CD14-positive monocyte (primary cell): ENCODE measurements around the gene AKAP6. TPM values are rescaled to one million over a fixed set of nuclear protein-coding genes. Genes with fewer than 3 reads are reported as not detected.

Experiments
- DNase-seq, 3 donors: peaks; one replicate each; pipeline ENCODE4 v3.0.0-alpha.2; 2011 to 2022
- H2AFZ ChIP-seq: 2 replicates; pipeline ENCODE4 v1.6.0; 2012; ENCODE audit warnings: mild to moderate bottlenecking, low read depth, low read length, inconsistent platforms; ENCODE audit not compliant: insufficient read depth, poor library complexity, severe bottlenecking
- H3K27ac ChIP-seq, 2 donors: 1 replicate in 1 of 2; 2 replicates in 1 of 2; pipeline ENCODE4 v1.5.1; 2012 to 2013; ENCODE audit warnings: low read length in 2 of 2, control low read depth in 1 of 2, inconsistent platforms in 1 of 2, low read depth in 1 of 2, mild to moderate bottlenecking in 1 of 2
- H3K27me3 ChIP-seq, 2 donors: one replicate each; pipeline versions ENCODE4 v1.6.0 to v1.6.1; 2011 to 2013; ENCODE audit warnings: low read length in 2 of 2; ENCODE audit not compliant: control insufficient read depth in 2 of 2, insufficient read depth in 2 of 2
- H3K36me3 ChIP-seq, 2 donors: replicated peaks in 1 of 2; 1 replicate in 1 of 2; 2 replicates in 1 of 2; pipeline versions ENCODE4 v1.5.1 to v1.6.1; 2012 to 2013; ENCODE audit warnings: low read length in 2 of 2, control low read depth in 1 of 2, inconsistent platforms in 1 of 2, mild to moderate bottlenecking in 1 of 2; ENCODE audit not compliant: insufficient read depth in 2 of 2, control insufficient read depth in 1 of 2
- H3K4me1 ChIP-seq, 2 donors: 1 replicate in 1 of 2; 2 replicates in 1 of 2; pipeline versions ENCODE4 v1.5.1 to v1.6.1; 2012 to 2013; ENCODE audit warnings: low read length in 2 of 2, control low read depth in 1 of 2, inconsistent platforms in 1 of 2, mild to moderate bottlenecking in 1 of 2, moderate library complexity in 1 of 2; ENCODE audit not compliant: insufficient read depth in 2 of 2, control insufficient read depth in 1 of 2
- H3K4me2 ChIP-seq: replicated peaks from 2 replicates; pipeline ENCODE3; 2012; ENCODE audit warnings: low read length, moderate library complexity, mild to moderate bottlenecking; ENCODE audit not compliant: poor library complexity, severe bottlenecking; ENCODE audit errors: extremely low read depth
- H3K4me3 ChIP-seq, 3 experiments: fragments of 200-600 bp in 1 of 3; sonication (generic) in 1 of 3; replicated peaks in 1 of 3; 1 replicate in 2 of 3; 2 replicates in 1 of 3; pipeline ENCODE4 v1.5.1; 2011 to 2013; ENCODE audit warnings: low read length in 3 of 3, mild to moderate bottlenecking in 3 of 3, control low read depth in 2 of 3, low read depth in 2 of 3, inconsistent platforms in 1 of 3, moderate library complexity in 1 of 3
- H3K79me2 ChIP-seq: 2 replicates; pipeline ENCODE4 v1.6.0; 2012; ENCODE audit warnings: mild to moderate bottlenecking, control low read depth, inconsistent platforms, low read length, moderate library complexity; ENCODE audit not compliant: insufficient read depth
- H3K9ac ChIP-seq: 2 replicates; pipeline ENCODE4 v1.6.0; 2017; ENCODE audit warnings: low read length, mild to moderate bottlenecking; ENCODE audit not compliant: insufficient read depth, poor library complexity, severe bottlenecking
- H3K9me3 ChIP-seq, 2 donors: replicated peaks in 1 of 2; 1 replicate in 1 of 2; 2 replicates in 1 of 2; pipeline versions ENCODE4 v1.5.1 to v1.6.1; 2012 to 2013; ENCODE audit warnings: low read length in 2 of 2, control low read depth in 1 of 2; ENCODE audit not compliant: control insufficient read depth in 1 of 2, insufficient read depth in 1 of 2
- H4K20me1 ChIP-seq: 2 replicates; pipeline ENCODE4 v1.6.0; 2012; ENCODE audit warnings: mild to moderate bottlenecking, low read length, control low read depth, moderate library complexity; ENCODE audit not compliant: insufficient read depth
- H3K27ac Mint-ChIP-seq, 7 donors: one replicate each; pipeline ENCODE4 v1.8.0; 2020; ENCODE audit warnings: mild to moderate bottlenecking in 7 of 7, mixed read lengths in 7 of 7, moderate library complexity in 6 of 7, inconsistent platforms in 2 of 7
- H3K27me3 Mint-ChIP-seq, 3 donors: one replicate each; pipeline ENCODE4 v1.8.0; 2021 to 2022; ENCODE audit warnings: low read depth in 3 of 3, mild to moderate bottlenecking in 3 of 3, mixed read lengths in 3 of 3, moderate library complexity in 3 of 3, inconsistent platforms in 1 of 3
- H3K36me3 Mint-ChIP-seq, 2 donors: one replicate each; pipeline ENCODE4 v1.8.0; 2020; ENCODE audit warnings: mixed read lengths in 2 of 2, inconsistent platforms in 1 of 2, mild to moderate bottlenecking in 1 of 2
- H3K4me1 Mint-ChIP-seq: one replicate; pipeline ENCODE4 v1.8.0; 2020; ENCODE audit warnings: mild to moderate bottlenecking, mixed read lengths
- H3K4me3 Mint-ChIP-seq, 2 donors: one replicate each; pipeline ENCODE4 v1.8.0; 2020; ENCODE audit warnings: mild to moderate bottlenecking in 2 of 2, mixed read lengths in 2 of 2, moderate library complexity in 1 of 2
- H3K9me3 Mint-ChIP-seq, 7 donors: one replicate each; pipeline ENCODE4 v1.8.0; 2020 to 2022; ENCODE audit warnings: mixed read lengths in 7 of 7, mild to moderate bottlenecking in 6 of 7, moderate library complexity in 6 of 7, inconsistent platforms in 2 of 7
- WGBS: methylation state at CpG from one replicate; pipeline ENCODE4 v1.1.5; 2013; ENCODE audit warnings: missing lambda C conversion rate; ENCODE audit not compliant: insufficient coverage; 5-methylcytosine and 5-hydroxymethylcytosine counted together
- intact Hi-C, 2 donors: fragments of 100-400 bp; cut with micrococcal nuclease; formaldehyde crosslinking; loops; one replicate each; pipeline versions ENCODE4 v1.15.0 to v1.15.1; 2023
- polyA plus RNA-seq, 3 donors: library from polyadenylated mRNA; depleted of rRNA in 1 of 3; unstranded in 2 of 3; stranded (reverse) in 1 of 3; fragments of 300-500 nt in 2 of 3; fragments of >200 nt in 1 of 3; fragmentation: Illumina TruSeq in 2 of 3; gene quantifications; 1 replicate in 2 of 3; 2 replicates in 1 of 3; pipeline ENCODE4 v1.2.3, GENCODE V29; 2012 to 2021
- TF ChIP-seq, protein P1 (sequence below): fragments of 200-600 bp; IDR thresholded peaks from one replicate; pipeline ENCODE4 v1.8.0; 2022; ENCODE audit warnings: antibody characterized with exemption, mild to moderate bottlenecking

Gene AKAP6
- polyA plus RNA-seq, 3 donors = not detected

DNA sequence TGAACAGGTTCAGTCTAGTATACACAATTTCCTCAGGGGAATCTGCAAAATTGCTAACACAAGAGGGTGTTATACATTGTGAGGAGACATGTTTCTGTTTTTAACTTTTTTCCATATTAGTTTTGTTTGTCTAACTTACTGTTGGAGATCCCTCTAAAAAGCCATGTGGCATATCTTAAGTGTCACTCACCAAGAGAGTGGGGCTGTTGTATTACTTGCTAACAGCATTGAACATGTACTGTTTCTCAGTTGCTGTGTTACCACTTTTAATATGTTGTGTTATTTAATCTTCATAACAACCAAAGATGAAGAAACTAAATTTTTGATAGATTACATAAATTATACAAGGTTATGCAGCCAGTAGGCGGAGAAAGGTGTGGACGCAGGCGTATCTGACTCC lies 455.3 kb downstream of the AKAP6 start:
- no peaks in the 10 kb centered on the region for H4K20me1 ChIP-seq
- H3K27me3 ChIP-seq = no peaks in the 10 kb centered on the region
- Mint-ChIP-seq H3K4me3 (no peak overlapping the region), H3K4me1 (no peaks in the 10 kb centered on the region), H3K27me3 (no peaks in the 10 kb centered on the region), H3K27ac (no peak overlapping the region), H3K36me3 (no peaks in the 10 kb centered on the region), H3K9me3 (peaks cover 4 to 20% (median 12%) of the 10 kb centered on the region in 7 donors)
- intact Hi-C loops = no loop called here
- no peak overlapping the region for H3K4me3 ChIP-seq
- H3K79me2 ChIP-seq = no peaks in the 10 kb centered on the region
- no peak for DNase-seq
- H3K4me2 ChIP-seq = no peak overlapping the region
- H3K9me3 ChIP-seq = peaks cover 12 to 14% of the 10 kb centered on the region in 2 donors
- no peaks in the 10 kb centered on the region for H3K36me3 ChIP-seq
- H3K4me1 ChIP-seq = no peaks in the 10 kb centered on the region
- WGBS = no CpG with 5 or more reads among the region's 3 CpGs
- no peak overlapping the region for H2AFZ ChIP-seq
- no peak overlapping the region for H3K9ac ChIP-seq
- TF ChIP-seq, protein P1, sequence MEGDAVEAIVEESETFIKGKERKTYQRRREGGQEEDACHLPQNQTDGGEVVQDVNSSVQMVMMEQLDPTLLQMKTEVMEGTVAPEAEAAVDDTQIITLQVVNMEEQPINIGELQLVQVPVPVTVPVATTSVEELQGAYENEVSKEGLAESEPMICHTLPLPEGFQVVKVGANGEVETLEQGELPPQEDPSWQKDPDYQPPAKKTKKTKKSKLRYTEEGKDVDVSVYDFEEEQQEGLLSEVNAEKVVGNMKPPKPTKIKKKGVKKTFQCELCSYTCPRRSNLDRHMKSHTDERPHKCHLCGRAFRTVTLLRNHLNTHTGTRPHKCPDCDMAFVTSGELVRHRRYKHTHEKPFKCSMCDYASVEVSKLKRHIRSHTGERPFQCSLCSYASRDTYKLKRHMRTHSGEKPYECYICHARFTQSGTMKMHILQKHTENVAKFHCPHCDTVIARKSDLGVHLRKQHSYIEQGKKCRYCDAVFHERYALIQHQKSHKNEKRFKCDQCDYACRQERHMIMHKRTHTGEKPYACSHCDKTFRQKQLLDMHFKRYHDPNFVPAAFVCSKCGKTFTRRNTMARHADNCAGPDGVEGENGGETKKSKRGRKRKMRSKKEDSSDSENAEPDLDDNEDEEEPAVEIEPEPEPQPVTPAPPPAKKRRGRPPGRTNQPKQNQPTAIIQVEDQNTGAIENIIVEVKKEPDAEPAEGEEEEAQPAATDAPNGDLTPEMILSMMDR = no peak
- H3K27ac ChIP-seq = no peak overlapping the region

DNA sequence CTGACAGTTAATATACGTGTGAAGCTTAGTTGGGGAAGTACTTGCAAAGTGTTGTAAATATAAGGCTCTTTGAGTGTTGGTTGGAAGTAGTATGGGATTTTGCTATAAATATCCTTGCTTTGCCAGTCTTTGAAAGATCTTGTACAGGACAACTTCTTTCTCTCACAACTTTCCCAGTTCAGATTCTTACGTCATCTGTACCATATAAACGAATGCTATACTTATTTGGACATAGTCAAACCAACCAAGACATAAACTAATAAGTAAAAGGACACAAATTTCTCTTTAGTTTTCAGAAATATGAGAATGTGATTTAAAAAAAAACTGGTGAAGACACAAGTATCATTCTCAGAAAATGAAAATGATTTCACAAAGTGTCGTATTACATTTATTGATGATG lies 456.5 kb downstream of the AKAP6 start:
- Histone ChIP-seq H3K27ac (no peak overlapping the region), H4K20me1 (no peaks in the 10 kb centered on the region), H3K4me2 (no peak overlapping the region), H2AFZ (no peak overlapping the region), H3K4me3 (no peak overlapping the region), H3K9ac (no peak overlapping the region), H3K9me3 (peaks cover 16 to 17% of the 10 kb centered on the region in 2 donors), H3K36me3 (no peaks in the 10 kb centered on the region), H3K4me1 (no peaks in the 10 kb centered on the region), H3K79me2 (no peaks in the 10 kb centered on the region), H3K27me3 (no peaks in the 10 kb centered on the region)
- Mint-ChIP-seq H3K4me3 (no peak overlapping the region), H3K4me1 (no peaks in the 10 kb centered on the region), H3K36me3 (no peaks in the 10 kb centered on the region), H3K27ac (no peak overlapping the region), H3K27me3 (peaks cover 0 to under 1% (median 0%) of the 10 kb centered on the region in 3 donors), H3K9me3 (peaks cover 8 to 24% (median 15%) of the 10 kb centered on the region in 7 donors)
- intact Hi-C loops = no loop called here
- DNase-seq = no peak
- TF ChIP-seq, protein P1 = no peak
- WGBS = 0% methylated on average over 1 of the region's 4 CpGs
